Spleen (tissue), 13 donors: ENCODE results near the gene FRG2. TPM values are rescaled to one million over a fixed set of nuclear protein-coding genes. Genes with fewer than 3 reads are reported as not detected.
"Not testable (repeated sequence)": the region's sequence is repeated elsewhere in the genome, so short reads cannot be mapped to it uniquely, and the experiment has no call there.

Source experiments
- DNase-seq: peaks from one replicate; pipeline ENCODE4 v3.0.0-alpha.2; 2020
- H3K27ac ChIP-seq, 8 donors: fragments of 200-600 bp; sonication (generic) in 7 of 8; 1 replicate in 4 of 8; 2 replicates in 4 of 8; pipeline versions ENCODE4 v1.5.0 to v1.8.0; 2016 to 2021; ENCODE audit warnings: inconsistent platforms in 4 of 8, mild to moderate bottlenecking in 4 of 8, moderate library complexity in 1 of 8
- H3K27me3 ChIP-seq, 7 donors: fragments of 200-600 bp; sonication (generic) in 6 of 7; replicated peaks in 1 of 7; 1 replicate in 4 of 7; 2 replicates in 3 of 7; pipeline versions ENCODE4 v1.5.0 to v1.8.0; 2016 to 2021; ENCODE audit warnings: inconsistent platforms in 3 of 7, mild to moderate bottlenecking in 1 of 7
- H3K36me3 ChIP-seq, 6 donors: fragments of 200-600 bp; sonication (generic) in 5 of 6; 1 replicate in 4 of 6; 2 replicates in 2 of 6; pipeline versions ENCODE4 v1.5.0 to v1.8.0; 2016 to 2021; ENCODE audit warnings: inconsistent platforms in 2 of 6
- H3K4me1 ChIP-seq, 6 donors: fragments of 200-600 bp; sonication (generic) in 5 of 6; 1 replicate in 3 of 6; 2 replicates in 3 of 6; pipeline versions ENCODE4 v1.5.0 to v1.8.0; 2016 to 2021; ENCODE audit warnings: inconsistent platforms in 3 of 6
- H3K4me3 ChIP-seq, 8 donors: fragments of 200-600 bp; sonication (generic) in 7 of 8; 1 replicate in 4 of 8; 2 replicates in 4 of 8; pipeline versions ENCODE4 v1.5.0 to v1.8.0; 2016 to 2021; ENCODE audit warnings: inconsistent platforms in 4 of 8, mild to moderate bottlenecking in 4 of 8, moderate library complexity in 2 of 8
- H3K9me3 ChIP-seq, 8 donors: fragments of 200-600 bp; sonication (generic) in 7 of 8; 1 replicate in 4 of 8; 2 replicates in 4 of 8; pipeline versions ENCODE4 v1.5.0 to v1.8.0; 2016 to 2021; ENCODE audit warnings: inconsistent platforms in 4 of 8
- CTCF ChIP-seq, 11 experiments: fragments of 200-600 bp in 7 of 11; fragments of 450-650 bp in 4 of 11; sonication (generic) in 4 of 11; IDR thresholded peaks in 8 of 11; conservative IDR thresholded peaks in 3 of 11; 1 replicate in 7 of 11; 2 replicates in 4 of 11; pipeline versions ENCODE4 v1.4.0 to v1.8.0; 2016 to 2021; ENCODE audit warnings: antibody characterized with exemption in 11 of 11, inconsistent platforms in 4 of 11, mild to moderate bottlenecking in 1 of 11
- whole genome bisulfite sequencing, 5 donors: extraction: QIAGEN DNeasy Blood & Tissue Kit in 3 of 5; methylation state at CpG; one replicate each; pipeline versions ENCODE4 v1.1.5 to v1.1.7; 2013 to 2018; 5-methylcytosine and 5-hydroxymethylcytosine counted together
- intact Hi-C: fragments of 100-400 bp; cut with DNase I; formaldehyde crosslinking; loops from one replicate; pipeline ENCODE4 v1.15.0; 2023; ENCODE audit warnings: low total_unique reads
- long read RNA-seq, 2 donors: transcript quantifications; one replicate each; lab custom pipeline, GENCODE V29; 2026
- polyA plus RNA-seq, 3 donors: library from polyadenylated mRNA; stranded (reverse); fragments of 200-250 nt; gene quantifications; one replicate each; pipeline ENCODE4 v1.2.1, GENCODE V29; 2013
- total RNA-seq, 7 donors: library from RNA; depleted of rRNA in 3 of 7; stranded (reverse); fragments of >200 nt in 3 of 7; fragmentation: NEBNext Ultra II Directional in 4 of 7; extraction: Animal tissue kit (Norgen Biotek cat#: 25700) in 4 of 7; gene quantifications; one replicate each; pipeline versions ENCODE4 v1.1.0 to v1.2.1, GENCODE V29; 2016 to 2021
- donor health status: healthy with polysubstance abuse.
- donor health status: DM: no; HTN: no; CAD: no; lungs with moderate emphysema.
- donor health status: DM: no; HTN: no; CAD: no.
- donor health status: Bipolar disorder and iron deficiency.
- donor health status: healthy.
- donor health status: DM: no; HTN: no; CAD: no.
- donor health status: DM: yes; HTN: yes; CAD: no.

FRG2 gene
- total RNA-seq (not detected), polyA plus RNA-seq (not detected)
- long read RNA-seq, donor 1: 0 reads
- long read RNA-seq, donor 2: 0 reads

- intact Hi-C loops, H3K27ac ChIP-seq, H3K36me3 ChIP-seq, H3K4me1 ChIP-seq, H3K4me3 ChIP-seq, DNase-seq, H3K9me3 ChIP-seq: not testable (repeated sequence)
- peaks cover 0 to 16% (median 4%) of the 10 kb centered on the region in 7 donors for H3K27me3 ChIP-seq
- 61 to 90% (median 83%) methylated on average over 1 to 3 of the region's 10 CpGs; no CpG with 5 or more reads in 2 of the 5 donors for WGBS, 5 donors
These were observed at the start of gene FRG2 for GRCh38 chr4:190027156-190027555. FRG2 (minus strand) TSS chr4:190027256; CDS start chr4:190027204, 52 bp downstream.

- not testable (repeated sequence) for DNase-seq
These were observed 41.3 kb upstream of the FRG2 start for GRCh38 chr4:190068351-190068750.

GRCh38 chr4:190064805-190065204 is 37.7 kb upstream of the FRG2 start:
- H3K4me1 ChIP-seq, H3K27ac ChIP-seq, intact Hi-C loops, H3K9me3 ChIP-seq, H3K36me3 ChIP-seq, H3K4me3 ChIP-seq, DNase-seq: not testable (repeated sequence)
- 25 to 40% (median 35%) methylated on average over 3 of the region's 3 CpGs; no CpG with 5 or more reads in 1 of the 5 donors for WGBS, 5 donors
- peaks cover 0 to 12% (median 0%) of the 10 kb centered on the region in 7 donors for H3K27me3 ChIP-seq

More at GRCh38 chr4:190068351-190068750, 41.3 kb upstream of the FRG2 start:
- H3K4me3 ChIP-seq, H3K9me3 ChIP-seq, H3K36me3 ChIP-seq, intact Hi-C loops, H3K4me1 ChIP-seq, H3K27ac ChIP-seq: not testable (repeated sequence)
- WGBS, 5 donors: 52 to 72% (median 64%) methylated on average over 24 to 43 of the region's 45 CpGs
- H3K27me3 ChIP-seq: peaks cover 0 to 12% (median 0%) of the 10 kb centered on the region in 7 donors

GRCh38 chr4:190064342-190064741 is 37.3 kb upstream of the FRG2 start, which contains the start of gene DBET:
DBET (plus strand) TSS chr4:190064502.
- H3K4me3 ChIP-seq, H3K27ac ChIP-seq, H3K9me3 ChIP-seq, H3K36me3 ChIP-seq, intact Hi-C loops, H3K4me1 ChIP-seq, DNase-seq: not testable (repeated sequence)
- peaks cover 0 to 12% (median 0%) of the 10 kb centered on the region in 7 donors for H3K27me3 ChIP-seq
- WGBS, 5 donors: 32 to 56% (median 38%) methylated on average over 2 of the region's 2 CpGs; no CpG with 5 or more reads in 1 of the 5 donors

- H3K36me3 ChIP-seq, DNase-seq, H3K27me3 ChIP-seq, H3K9me3 ChIP-seq, H3K27ac ChIP-seq, H3K4me1 ChIP-seq, intact Hi-C loops, H3K4me3 ChIP-seq: not testable (repeated sequence)
- WGBS, 5 donors: 70 to 80% (median 75%) methylated on average over 1 to 4 of the region's 4 CpGs; no CpG with 5 or more reads in 1 of the 5 donors
These were observed 31.9 kb upstream of the FRG2 start for GRCh38 chr4:190058997-190059396.

GRCh38 chr4:190049378-190050239 is 22.6 kb upstream of the FRG2 start:
- H3K9me3 ChIP-seq, H3K27me3 ChIP-seq, H3K27ac ChIP-seq, H3K4me1 ChIP-seq, DNase-seq, H3K36me3 ChIP-seq, intact Hi-C loops: not testable (repeated sequence)
- WGBS, 5 donors: 23 to 49% (median 41%) methylated on average over 3 to 7 of the region's 28 CpGs; no CpG with 5 or more reads in 1 of the 5 donors
- peak overlapping the region in 1 of 8 donors; percentile 39 for H3K4me3 ChIP-seq

- H3K27me3 ChIP-seq, H3K27ac ChIP-seq, intact Hi-C loops, H3K9me3 ChIP-seq, H3K4me3 ChIP-seq, DNase-seq, H3K36me3 ChIP-seq, H3K4me1 ChIP-seq: not testable (repeated sequence)
- peak in 1 of 11 experiments; percentile 3 for TF ChIP-seq CTCF (IDR thresholded peaks at IDR 0.05 in 8 of 11, conservative IDR thresholded peaks at IDR 0.05 in 3 of 11)
- WGBS, 5 donors: 0 to 28% (median 14%) methylated on average over 1 of the region's 12 CpGs
These were observed 20.6 kb upstream of the FRG2 start for GRCh38 chr4:190047627-190048026.

- intact Hi-C loops, DNase-seq, H3K27ac ChIP-seq, H3K4me3 ChIP-seq, H3K36me3 ChIP-seq, H3K9me3 ChIP-seq, H3K4me1 ChIP-seq: not testable (repeated sequence)
- H3K27me3 ChIP-seq: peaks cover 0 to 28% (median 0%) of the 10 kb centered on the region in 7 donors
- WGBS, 5 donors: 39 to 73% (median 54%) methylated on average over 24 to 32 of the region's 40 CpGs
These were observed 13.8 kb upstream of the FRG2 start for GRCh38 chr4:190040873-190041272.
